NCI-H774 (cell line): Measurements from ENCODE around the gene PEAR1.

ENCODE experiments used
- DNase-seq: peaks from one replicate; lab custom pipeline; 2025; lab: John Stamatoyannopoulos, UW

The PEAR1 gene

GRCh38 chr1:156884560-156885184 is 8.8 kb upstream of the PEAR1 start:
- no peak for DNase-seq

GRCh38 chr1:156885314-156885713 is 8.2 kb upstream of the PEAR1 start:
- DNase-seq = no peak

GRCh38 chr1:156885880-156886355 is 7.6 kb upstream of the PEAR1 start:
- no peak for DNase-seq

DNA sequence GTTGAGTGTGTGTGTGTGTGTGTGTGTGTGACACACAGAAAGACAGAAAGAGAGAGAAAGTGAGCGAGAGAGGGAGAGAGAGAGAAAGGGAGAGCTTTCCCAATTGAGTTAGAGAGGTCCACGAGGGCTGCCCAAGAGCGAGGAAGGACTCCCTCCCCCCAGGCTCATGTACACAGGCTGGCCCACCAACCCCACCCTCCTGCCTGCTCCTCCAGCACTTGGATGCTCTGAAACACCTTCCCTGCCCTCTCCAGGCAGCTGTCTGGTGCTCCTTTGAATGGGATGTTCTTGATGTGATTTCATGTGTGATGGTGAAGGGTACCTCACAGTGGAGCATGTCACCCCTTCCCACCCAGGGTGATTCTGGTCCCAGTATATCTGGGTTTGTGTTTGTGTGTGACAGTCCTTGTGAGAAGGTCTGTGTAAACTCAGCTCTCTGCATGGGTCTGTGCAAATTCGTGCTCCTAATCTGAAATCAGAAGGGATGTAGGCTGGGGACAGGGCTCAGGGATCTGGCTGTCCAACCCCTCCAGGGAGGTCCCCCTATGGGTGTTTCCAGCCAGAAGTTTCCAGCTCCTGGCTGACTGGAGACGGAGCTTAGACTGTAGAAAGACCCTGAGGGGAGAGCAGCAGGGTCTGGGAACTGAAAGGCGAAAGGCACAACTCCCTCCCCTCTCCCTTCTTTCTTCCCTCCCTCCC is 6.8 kb upstream of the PEAR1 start:
- no peak for DNase-seq

DNA sequence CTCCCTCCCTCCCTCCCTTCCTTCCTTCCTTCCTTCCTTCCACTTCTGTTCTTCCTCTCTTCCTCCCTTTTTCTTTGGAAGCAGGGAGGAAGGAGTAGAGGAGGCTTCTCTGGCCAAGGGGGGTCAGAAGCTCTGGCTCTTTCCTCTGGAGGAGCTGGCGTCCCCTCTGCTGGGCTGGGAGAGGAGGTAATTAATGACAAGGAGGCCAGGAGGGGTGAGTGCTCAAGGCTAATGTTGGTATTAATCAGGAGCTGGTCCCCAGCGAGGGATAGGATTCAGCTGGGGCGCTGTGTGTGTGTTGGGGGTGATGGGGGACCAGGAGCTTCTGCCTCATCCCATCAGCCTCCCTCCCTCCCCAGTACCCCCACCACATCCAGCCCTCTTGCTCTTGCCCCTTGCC is 6.2 kb upstream of the PEAR1 start:
- no peak for DNase-seq

- no peak for DNase-seq
Measured at GRCh38 chr1:156887734-156888133, 5.8 kb upstream of the PEAR1 start.

GRCh38 chr1:156889802-156890580 is 3.5 kb upstream of the PEAR1 start:
- DNase-seq = peak; percentile 71

DNA sequence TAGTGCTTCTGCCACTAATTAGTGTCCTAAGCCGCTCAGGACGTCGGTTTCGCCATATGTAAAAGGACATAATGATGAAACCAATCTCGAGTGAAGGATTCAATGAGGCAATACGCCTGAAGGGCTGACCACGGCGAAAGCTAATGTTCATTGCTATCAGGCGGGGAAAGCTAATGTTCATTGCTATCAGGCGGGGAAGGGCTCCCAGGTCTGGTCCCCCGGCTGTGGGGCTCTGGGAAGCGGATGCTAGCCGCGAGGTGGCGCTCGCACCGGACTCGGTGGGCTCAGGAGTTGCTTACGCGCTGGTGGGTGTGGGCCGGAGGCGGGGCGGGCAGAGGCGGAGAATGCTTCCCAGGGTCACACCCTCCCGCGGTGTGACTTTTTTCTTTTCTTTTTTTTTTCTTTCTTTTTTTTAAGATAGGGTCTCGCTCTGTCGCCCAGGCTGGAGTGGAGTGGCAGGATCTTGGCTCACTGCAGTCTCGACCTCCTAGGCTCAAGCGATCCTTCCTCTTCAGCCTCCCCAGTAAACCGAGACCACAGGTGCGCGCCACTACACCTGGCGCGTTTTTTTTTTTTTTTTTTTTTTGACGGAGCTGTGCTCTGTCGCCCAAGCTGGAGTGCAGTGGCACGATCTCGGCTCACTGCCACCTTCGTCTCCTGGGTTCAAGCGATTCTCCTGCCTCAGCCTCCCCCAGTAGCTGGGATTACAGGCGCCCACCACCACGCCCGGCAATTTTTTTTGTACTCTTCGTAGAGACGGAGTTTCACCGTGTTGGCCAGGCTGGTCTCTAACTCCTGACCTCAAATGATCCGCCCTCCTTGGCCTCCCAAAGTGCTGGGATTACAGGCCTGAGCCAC is 1.1 kb upstream of the PEAR1 start:
- DNase-seq = peak; percentile 71

- DNase-seq = no peak
Measured at GRCh38 chr1:156894001-156894400, 483 bp downstream of the PEAR1 start.

DNA sequence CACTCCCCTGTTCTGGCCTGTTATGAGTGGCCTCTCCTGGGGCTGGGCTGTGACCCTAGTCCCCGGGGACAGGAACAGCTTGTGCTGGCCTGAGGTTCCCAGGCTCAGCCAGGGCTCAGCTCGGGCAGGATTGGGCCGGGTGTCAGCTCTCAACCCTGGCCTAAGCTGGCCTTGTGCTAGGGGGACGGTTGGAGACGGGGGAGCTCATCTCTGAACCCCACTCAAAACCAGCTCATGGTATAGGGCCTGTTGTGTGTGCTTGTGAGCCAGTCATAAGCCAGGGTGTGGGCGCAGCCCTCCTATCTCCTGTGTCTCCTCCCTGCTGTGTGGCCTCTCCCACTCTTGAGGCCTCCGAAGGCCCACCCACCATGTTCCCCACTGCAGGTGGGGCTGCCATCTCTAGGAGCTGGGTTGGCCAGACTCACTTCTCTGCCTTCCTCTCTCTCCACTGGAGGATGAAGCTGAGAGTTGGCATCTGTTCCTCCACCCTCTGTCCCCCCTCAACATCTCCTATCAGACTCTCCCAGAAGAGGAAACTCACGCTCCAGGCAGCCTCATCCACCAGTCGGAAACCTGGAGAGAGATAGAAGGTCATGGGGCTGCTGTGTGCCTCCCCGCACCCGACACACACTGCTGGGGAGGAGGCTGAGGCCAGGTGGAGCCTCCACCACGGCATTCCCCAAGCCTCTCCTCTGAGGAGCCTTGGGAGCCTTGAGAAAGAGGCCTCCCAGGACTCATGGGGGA is 1.4 kb downstream of the PEAR1 start:
- DNase-seq = no peak

GRCh38 chr1:156895455-156895812 is 1.9 kb downstream of the PEAR1 start:
- DNase-seq = no peak

GRCh38 chr1:156895927-156896326 is 2.4 kb downstream of the PEAR1 start:
- no peak for DNase-seq

DNA sequence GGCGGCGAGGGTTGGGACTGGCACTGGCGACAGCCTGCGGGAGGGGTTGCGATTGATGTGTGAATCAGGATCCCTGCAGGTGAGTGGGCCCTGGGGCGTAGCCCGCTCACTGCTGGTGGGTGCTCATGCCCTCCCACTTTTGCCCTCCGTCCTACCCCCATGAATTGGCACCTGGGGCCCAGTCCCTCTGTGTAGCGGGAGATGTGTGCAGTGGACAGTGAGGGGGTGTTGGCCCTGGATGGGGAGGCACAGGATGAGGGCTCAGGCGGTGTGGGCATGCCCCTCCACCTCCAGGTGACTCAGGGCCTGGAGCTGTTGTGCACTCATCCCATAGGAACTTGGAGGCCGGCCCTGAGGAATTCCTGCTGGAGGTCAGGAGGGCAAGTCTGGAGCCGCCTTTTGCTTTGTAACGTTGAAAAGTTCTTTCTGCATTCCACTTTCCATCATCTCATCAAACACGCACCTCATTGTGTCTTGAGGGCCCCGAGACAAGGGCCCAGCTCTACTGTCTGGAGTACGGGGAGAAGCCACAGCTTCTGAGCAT is 3.0 kb downstream of the PEAR1 start:
- no peak for DNase-seq

DNA sequence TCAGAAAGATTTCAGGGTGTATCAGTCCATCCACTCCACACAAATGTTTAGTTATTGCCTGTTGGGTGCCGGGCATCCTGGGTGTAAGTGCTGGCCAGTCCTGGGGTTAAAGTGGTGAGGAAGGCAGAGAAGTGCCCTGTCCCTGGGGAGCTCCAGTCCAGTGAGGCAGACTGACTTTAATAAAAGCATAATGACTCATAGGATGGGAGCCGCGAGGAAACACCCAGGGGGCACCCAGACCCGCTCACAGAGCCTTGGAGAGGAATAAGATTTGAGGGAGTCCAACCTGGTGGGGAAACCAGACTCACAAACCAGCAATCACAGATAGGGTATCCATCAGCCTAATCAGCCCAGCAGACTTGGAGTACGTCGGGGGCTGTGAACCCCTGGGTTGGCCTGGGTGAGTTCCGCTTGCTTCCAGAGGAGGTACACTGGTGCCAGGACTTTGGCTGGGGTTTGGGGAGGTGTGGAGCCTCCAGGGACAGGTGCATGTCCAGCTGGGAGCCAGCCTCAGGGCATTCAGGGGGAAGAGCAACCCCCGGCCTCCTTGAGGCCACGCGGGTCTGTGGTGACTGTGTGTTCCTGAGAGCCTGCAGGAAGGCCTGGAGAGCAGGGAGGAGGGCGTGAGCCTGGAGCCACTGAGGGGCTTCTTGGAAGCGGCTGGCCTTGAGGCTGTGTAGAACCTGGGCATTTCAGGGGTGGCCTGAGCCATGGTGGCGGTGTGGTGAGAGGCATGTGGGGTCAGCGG is 3.7 kb downstream of the PEAR1 start:
- no peak for DNase-seq

DNA sequence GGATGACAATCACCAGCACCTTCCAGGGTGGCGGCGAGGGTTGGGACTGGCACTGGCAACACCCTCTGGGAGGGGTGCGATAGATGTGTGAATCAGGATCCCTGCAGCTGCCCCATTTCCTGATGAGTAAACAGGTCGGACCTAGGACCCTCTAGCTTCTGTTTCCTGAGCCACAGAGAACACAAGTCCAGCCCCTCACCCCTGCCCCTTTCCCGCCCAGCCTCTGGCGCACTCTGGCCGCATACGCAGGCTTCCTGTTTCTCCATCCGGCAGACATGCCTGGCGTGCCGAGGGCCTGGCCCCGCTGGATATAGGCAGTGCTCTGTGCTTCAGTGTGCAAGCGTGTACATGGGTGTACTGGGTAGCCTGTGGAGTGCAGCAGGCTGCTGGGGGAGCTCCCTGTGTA is 4.6 kb downstream of the PEAR1 start:
- DNase-seq = no peak

DNA sequence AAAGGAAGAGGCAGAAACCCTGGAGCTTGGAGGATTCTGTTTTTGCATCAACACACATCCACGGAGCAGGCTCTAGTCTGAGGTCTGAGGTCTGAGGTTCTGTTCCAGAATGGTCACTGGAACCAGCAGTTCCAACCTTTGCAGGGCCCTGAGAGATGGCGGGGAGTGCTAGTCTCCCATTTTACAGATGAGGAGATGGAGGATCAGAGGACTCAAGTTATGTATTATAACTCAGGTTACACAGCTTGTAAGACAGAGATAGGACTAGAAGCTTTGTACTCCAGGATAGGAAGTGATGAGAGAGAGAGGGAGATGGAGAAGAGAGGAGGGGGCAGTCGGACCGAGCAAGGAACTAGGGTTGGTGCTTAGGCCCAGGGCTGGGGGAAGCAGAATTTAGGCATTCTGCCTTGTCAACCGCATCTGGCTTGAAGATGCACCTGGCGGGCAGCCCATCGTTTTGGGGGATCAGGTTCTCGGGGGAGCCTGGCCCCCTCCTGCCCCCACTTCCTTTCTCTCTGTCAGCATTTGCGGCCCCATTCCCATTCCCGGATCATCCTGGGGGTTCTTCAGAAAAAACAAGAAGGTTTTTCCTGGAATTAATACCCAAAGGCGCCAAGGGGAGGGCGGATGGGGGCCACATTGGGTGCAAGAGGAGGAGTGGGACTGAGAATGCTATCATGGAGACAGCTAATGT is 5.6 kb downstream of the PEAR1 start:
- no peak for DNase-seq

GRCh38 chr1:156899956-156900718 is 6.6 kb downstream of the PEAR1 start:
- DNase-seq = no peak

GRCh38 chr1:156900896-156901589 is 7.5 kb downstream of the PEAR1 start:
- no peak for DNase-seq

- no peak for DNase-seq
Measured at GRCh38 chr1:156901590-156901900, 8.0 kb downstream of the PEAR1 start.
